Esophagus muscularis mucosa (tissue), 4 donors: Measurements from ENCODE around the gene GDPGP1.

Source experiments
- EP300 ChIP-seq: sonication (generic); formaldehyde crosslinking; IDR thresholded peaks from one replicate; pipeline ENCODE4 v1.6.1; 2017; ENCODE audit warnings: antibody characterized with exemption
- POLR2AphosphoS5 ChIP-seq, 2 donors: sonication (generic); formaldehyde crosslinking; IDR thresholded peaks; one replicate each; pipeline ENCODE4 v1.6.1; 2017; ENCODE audit warnings: antibody characterized with exemption in 2 of 2
- TF ChIP-seq, protein P1 (sequence below), 3 experiments: fragments of 200-600 bp in 2 of 3; fragments of 450-650 bp in 1 of 3; sonication (generic) in 2 of 3; IDR thresholded peaks; one replicate each; pipeline ENCODE4 v1.5.1; 2017 to 2019; ENCODE audit warnings: antibody characterized with exemption in 3 of 3, mild to moderate bottlenecking in 2 of 3, moderate library complexity in 1 of 3

DNA sequence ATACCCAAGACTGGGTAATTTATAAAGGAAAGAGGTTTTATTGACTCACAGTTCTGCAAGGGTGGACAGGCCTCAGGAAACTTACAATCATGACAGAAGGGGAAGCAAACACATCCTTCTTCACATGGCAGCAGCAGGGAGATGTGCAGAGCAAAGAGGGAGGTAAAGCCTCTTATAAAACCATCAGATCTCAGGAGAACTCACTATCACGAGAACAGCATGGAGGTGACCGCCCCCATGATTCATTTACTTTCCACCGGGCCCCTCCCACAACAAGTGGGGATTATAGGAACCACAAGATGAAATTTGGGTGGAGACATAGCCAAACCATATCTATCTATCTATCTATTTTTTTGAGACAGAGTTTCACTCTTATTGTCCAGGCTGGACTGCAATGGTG, 5.4 kb downstream of the GDPGP1 start:
- TF ChIP-seq, protein P1, sequence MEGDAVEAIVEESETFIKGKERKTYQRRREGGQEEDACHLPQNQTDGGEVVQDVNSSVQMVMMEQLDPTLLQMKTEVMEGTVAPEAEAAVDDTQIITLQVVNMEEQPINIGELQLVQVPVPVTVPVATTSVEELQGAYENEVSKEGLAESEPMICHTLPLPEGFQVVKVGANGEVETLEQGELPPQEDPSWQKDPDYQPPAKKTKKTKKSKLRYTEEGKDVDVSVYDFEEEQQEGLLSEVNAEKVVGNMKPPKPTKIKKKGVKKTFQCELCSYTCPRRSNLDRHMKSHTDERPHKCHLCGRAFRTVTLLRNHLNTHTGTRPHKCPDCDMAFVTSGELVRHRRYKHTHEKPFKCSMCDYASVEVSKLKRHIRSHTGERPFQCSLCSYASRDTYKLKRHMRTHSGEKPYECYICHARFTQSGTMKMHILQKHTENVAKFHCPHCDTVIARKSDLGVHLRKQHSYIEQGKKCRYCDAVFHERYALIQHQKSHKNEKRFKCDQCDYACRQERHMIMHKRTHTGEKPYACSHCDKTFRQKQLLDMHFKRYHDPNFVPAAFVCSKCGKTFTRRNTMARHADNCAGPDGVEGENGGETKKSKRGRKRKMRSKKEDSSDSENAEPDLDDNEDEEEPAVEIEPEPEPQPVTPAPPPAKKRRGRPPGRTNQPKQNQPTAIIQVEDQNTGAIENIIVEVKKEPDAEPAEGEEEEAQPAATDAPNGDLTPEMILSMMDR (IDR thresholded peaks at IDR 0.05), result no peak
- TF ChIP-seq POLR2AphosphoS5 (IDR thresholded peaks at IDR 0.05), result no peak
- TF ChIP-seq EP300, result no peak
